ENCODE measurements around the gene EPB41L4A. TPM values are rescaled to one million over a fixed set of nuclear protein-coding genes. Genes with fewer than 3 reads are reported as not detected.
"Not testable (repeated sequence)": the region's sequence is repeated elsewhere in the genome, so short reads cannot be mapped to it uniquely, and the experiment has no call there.

The EPB41L4A gene, protein sequence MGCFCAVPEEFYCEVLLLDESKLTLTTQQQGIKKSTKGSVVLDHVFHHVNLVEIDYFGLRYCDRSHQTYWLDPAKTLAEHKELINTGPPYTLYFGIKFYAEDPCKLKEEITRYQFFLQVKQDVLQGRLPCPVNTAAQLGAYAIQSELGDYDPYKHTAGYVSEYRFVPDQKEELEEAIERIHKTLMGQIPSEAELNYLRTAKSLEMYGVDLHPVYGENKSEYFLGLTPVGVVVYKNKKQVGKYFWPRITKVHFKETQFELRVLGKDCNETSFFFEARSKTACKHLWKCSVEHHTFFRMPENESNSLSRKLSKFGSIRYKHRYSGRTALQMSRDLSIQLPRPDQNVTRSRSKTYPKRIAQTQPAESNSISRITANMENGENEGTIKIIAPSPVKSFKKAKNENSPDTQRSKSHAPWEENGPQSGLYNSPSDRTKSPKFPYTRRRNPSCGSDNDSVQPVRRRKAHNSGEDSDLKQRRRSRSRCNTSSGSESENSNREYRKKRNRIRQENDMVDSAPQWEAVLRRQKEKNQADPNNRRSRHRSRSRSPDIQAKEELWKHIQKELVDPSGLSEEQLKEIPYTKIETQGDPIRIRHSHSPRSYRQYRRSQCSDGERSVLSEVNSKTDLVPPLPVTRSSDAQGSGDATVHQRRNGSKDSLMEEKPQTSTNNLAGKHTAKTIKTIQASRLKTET
- 1 to 10 TPM; 7.7 to 9.9 TPM for total RNA-seq
- 10.8 TPM for polyA plus RNA-seq (2013, experiment 1 of 2)
- polyA plus RNA-seq (2013, experiment 2 of 2) = 10.9 TPM
- long read RNA-seq, experiment 1, partial matches to known transcripts = 0 of 2 reads
- long read RNA-seq, experiment 1, other reads (novel, unspliced or antisense) = 2 of 2 reads
- long read RNA-seq, experiment 2, full-length matches to known transcripts = 4 of 9 reads
- long read RNA-seq, experiment 2, partial matches to known transcripts = 0 of 9 reads
- long read RNA-seq, experiment 2, other reads (novel, unspliced or antisense) = 5 of 9 reads
- long read RNA-seq, experiment 3, full-length matches to known transcripts = 6 of 27 reads
- long read RNA-seq, experiment 3, partial matches to known transcripts = 12 of 27 reads
- long read RNA-seq, experiment 3, other reads (novel, unspliced or antisense) = 9 of 27 reads
- long read RNA-seq, experiment 4, partial matches to known transcripts = 0 of 1 reads
- long read RNA-seq, experiment 4, other reads (novel, unspliced or antisense) = 1 of 1 reads

DNA sequence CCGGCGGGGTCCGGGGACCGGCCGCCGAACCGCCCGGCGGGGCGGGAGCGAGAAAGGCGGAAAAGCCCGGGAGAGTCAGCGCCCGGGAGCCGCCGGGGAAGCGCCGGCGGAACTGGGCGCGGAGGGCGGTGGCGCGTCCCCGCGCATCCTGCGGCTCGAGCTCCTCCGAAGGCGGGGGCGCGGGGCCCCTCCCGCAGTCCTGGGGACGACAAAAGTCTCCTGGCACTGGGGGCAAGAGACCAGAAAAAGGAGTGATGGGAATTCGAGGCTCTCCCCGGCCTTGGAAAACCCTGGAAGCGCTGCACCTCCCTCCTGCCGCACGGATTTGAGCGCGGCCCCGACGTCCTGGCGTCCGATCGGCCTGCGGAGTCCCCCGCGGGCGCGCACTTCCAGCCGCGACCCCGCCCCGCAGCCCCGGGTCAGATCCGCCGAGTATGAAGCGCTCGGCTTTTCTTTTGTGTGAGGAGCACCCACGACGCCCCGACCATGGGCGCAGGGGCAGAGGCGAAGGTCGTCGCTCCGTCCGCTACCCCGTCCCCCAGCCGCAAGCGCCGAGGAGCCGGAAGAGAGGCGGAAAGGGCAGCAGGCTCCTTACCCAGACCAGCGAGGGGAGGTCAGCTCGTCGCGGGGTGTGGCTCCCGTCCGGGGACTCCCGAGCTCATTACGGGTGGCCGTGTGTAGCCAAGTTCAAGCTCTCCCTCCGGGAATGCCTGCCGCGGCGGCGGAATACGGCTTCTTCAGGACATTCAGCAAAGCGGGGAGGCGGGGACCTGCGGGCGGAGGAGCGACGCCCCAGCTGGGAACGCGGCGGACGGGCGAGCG is at the start of gene EPB41L4A:
Gene EPB41L4A (minus strand): TSS at position 114 of the 822 bp plus-strand sequence. CDS start 238 bp downstream, outside the sequence.
- Histone ChIP-seq H3K4me3 (ENCODE audit: low read length) (peak within 1 kb of the TSS; percentile 85), H3K4me1 (ENCODE audit: control insufficient read depth, insufficient read depth, low read length) (peaks cover 16% of the 10 kb centered on the region), H3K36me3 (ENCODE audit: control insufficient read depth, insufficient read depth, low read length) (no peaks in the 10 kb centered on the region), H3K27me3 (ENCODE audit: control insufficient read depth, insufficient read depth, low read length, poor library complexity, severe bottlenecking) (peaks cover 59% of the 10 kb centered on the region), H3K27ac (ENCODE audit: low read depth, low read length) (peak within 1 kb of the TSS; percentile 24), H3K9ac (ENCODE audit: extremely low read depth, low read length, poor library complexity, severe bottlenecking) (peak within 1 kb of the TSS; percentile 16), H3K9me3 (ENCODE audit: control insufficient read depth, low read length) (no peaks in the 10 kb centered on the region)
- H3K36me3 Mint-ChIP-seq (ENCODE audit: low read depth) = no peaks in the 10 kb centered on the region
- peaks cover 26% of the 10 kb centered on the region for H3K4me1 Mint-ChIP-seq
- DNase-seq = peak; percentile 88
- TF ChIP-seq, protein P1, sequence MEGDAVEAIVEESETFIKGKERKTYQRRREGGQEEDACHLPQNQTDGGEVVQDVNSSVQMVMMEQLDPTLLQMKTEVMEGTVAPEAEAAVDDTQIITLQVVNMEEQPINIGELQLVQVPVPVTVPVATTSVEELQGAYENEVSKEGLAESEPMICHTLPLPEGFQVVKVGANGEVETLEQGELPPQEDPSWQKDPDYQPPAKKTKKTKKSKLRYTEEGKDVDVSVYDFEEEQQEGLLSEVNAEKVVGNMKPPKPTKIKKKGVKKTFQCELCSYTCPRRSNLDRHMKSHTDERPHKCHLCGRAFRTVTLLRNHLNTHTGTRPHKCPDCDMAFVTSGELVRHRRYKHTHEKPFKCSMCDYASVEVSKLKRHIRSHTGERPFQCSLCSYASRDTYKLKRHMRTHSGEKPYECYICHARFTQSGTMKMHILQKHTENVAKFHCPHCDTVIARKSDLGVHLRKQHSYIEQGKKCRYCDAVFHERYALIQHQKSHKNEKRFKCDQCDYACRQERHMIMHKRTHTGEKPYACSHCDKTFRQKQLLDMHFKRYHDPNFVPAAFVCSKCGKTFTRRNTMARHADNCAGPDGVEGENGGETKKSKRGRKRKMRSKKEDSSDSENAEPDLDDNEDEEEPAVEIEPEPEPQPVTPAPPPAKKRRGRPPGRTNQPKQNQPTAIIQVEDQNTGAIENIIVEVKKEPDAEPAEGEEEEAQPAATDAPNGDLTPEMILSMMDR (conservative IDR thresholded peaks at IDR 0.05) = no peak
- no peaks in the 10 kb centered on the region for H3K9me3 Mint-ChIP-seq
- no peak within 1 kb of the TSS for H3K27ac Mint-ChIP-seq
- peak within 1 kb of the TSS; percentile 73 for H3K4me3 Mint-ChIP-seq
- WGBS, 2 experiments (ENCODE audit: insufficient coverage in 1 of 2, insufficient read length in 1 of 2) = 0 to 2% methylated on average over 13 to 103 of the region's 103 CpGs
- peaks cover 81% of the 10 kb centered on the region for H3K27me3 Mint-ChIP-seq (ENCODE audit: insufficient read depth)

DNA sequence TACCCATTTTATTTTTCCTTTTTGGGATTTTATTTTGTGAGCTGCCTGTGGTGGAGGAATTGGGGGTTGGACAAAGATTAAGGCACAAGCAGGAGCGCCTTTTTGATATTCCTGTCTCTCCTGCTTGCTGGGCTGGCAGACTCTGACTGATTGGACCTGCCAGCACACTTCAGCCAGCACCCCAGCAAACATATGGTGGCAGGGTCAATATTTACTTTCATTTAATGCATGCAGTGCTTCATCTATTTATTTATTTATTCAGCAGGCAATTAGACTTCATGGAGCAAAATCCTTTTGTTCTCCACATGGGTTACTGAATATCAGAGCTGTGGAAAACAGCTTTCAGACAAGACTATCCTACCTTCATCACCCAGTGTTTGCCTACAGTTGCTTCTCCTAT is 48.4 kb upstream of the EPB41L4A start:
- Histone ChIP-seq H3K4me1 (ENCODE audit: control insufficient read depth, insufficient read depth, low read length) (no peaks in the 10 kb centered on the region), H3K27ac (ENCODE audit: low read depth, low read length) (no peak overlapping the region), H3K9ac (ENCODE audit: extremely low read depth, low read length, poor library complexity, severe bottlenecking) (no peak overlapping the region), H3K27me3 (ENCODE audit: control insufficient read depth, insufficient read depth, low read length, poor library complexity, severe bottlenecking) (no peaks in the 10 kb centered on the region), H3K36me3 (ENCODE audit: control insufficient read depth, insufficient read depth, low read length) (no peaks in the 10 kb centered on the region), H3K9me3 (ENCODE audit: control insufficient read depth, low read length) (no peaks in the 10 kb centered on the region), H3K4me3 (ENCODE audit: low read length) (no peak overlapping the region)
- no peaks in the 10 kb centered on the region for H3K27me3 Mint-ChIP-seq (ENCODE audit: insufficient read depth)
- no peak for DNase-seq
- no peaks in the 10 kb centered on the region for H3K4me1 Mint-ChIP-seq
- H3K9me3 Mint-ChIP-seq = peaks cover 16% of the 10 kb centered on the region
- no peak overlapping the region for H3K27ac Mint-ChIP-seq
- H3K4me3 Mint-ChIP-seq = no peak overlapping the region
- no peaks in the 10 kb centered on the region for H3K36me3 Mint-ChIP-seq (ENCODE audit: low read depth)
- TF ChIP-seq, protein P1 (conservative IDR thresholded peaks at IDR 0.05) = no peak
- WGBS, 2 experiments (ENCODE audit: insufficient coverage in 1 of 2, insufficient read length in 1 of 2) = 92% methylated on average over 1 of the region's 1 CpG; no CpG with 5 or more reads in 1 of the 2 experiments

DNA sequence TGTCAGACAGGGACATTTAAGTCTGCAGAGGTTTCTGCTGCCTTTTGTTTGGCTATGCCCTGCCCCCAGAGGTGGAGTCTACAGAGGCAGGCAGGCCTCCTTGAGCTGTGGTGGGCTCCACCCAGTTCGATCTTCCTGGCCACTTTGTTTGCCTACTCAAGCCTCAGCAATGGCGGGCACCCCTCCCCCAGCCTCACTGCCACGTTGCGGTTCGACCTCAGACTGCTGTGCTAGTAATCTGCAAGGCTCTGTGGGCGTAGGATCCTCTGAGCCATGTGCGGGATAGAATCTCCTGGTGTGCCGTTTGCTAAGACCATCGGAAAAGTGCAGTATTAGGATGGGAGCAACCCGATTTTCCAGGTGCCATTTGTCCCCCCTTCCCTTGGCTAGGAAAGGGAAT is 47.2 kb upstream of the EPB41L4A start:
- H3K36me3 ChIP-seq (ENCODE audit: control insufficient read depth, insufficient read depth, low read length); H3K4me3 Mint-ChIP-seq; H3K27ac Mint-ChIP-seq; H3K27ac ChIP-seq (ENCODE audit: low read depth, low read length); DNase-seq; H3K4me1 ChIP-seq (ENCODE audit: control insufficient read depth, insufficient read depth, low read length); H3K9me3 ChIP-seq (ENCODE audit: control insufficient read depth, low read length); H3K9ac ChIP-seq (ENCODE audit: extremely low read depth, low read length, poor library complexity, severe bottlenecking); H3K4me1 Mint-ChIP-seq; H3K27me3 ChIP-seq (ENCODE audit: control insufficient read depth, insufficient read depth, low read length, poor library complexity, severe bottlenecking); H3K36me3 Mint-ChIP-seq (ENCODE audit: low read depth); H3K27me3 Mint-ChIP-seq (ENCODE audit: insufficient read depth); H3K4me3 ChIP-seq (ENCODE audit: low read length): not testable (repeated sequence)
- peaks cover 20% of the 10 kb centered on the region for H3K9me3 Mint-ChIP-seq
- 91 to 92% methylated on average over 7 to 10 of the region's 10 CpGs for WGBS, 2 experiments (ENCODE audit: insufficient coverage in 1 of 2, insufficient read length in 1 of 2)

DNA sequence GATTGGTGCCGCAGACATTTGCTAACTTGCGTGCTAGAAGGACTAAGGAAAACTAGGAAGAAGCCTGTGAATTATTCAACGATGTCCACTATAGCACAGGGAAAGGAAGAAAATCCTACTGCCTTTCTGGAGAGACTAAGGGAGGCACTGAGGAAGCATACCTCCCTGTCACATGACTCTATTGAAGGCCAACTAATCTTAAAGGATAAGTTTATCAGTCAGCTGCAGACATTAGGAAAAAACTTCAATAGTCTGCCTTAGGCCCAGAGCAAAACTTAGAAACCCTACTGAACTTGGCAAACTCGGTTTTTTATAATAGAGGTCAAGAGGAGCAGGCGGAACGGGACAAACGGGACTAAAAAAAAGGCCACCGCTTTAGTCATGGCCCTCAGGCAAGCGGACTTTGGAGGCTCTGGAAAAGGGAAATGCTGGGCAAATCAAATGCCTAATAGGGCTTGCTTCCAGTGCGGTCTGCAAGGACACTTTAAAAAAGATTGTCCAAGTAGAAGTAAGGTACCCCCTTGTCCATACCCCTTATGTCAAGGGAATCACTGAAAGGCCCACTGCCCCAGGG is 28.2 kb upstream of the EPB41L4A start:
- H3K4me3 Mint-ChIP-seq; H3K27me3 Mint-ChIP-seq (ENCODE audit: insufficient read depth); H3K36me3 Mint-ChIP-seq (ENCODE audit: low read depth); H3K9me3 ChIP-seq (ENCODE audit: control insufficient read depth, low read length); H3K27me3 ChIP-seq (ENCODE audit: control insufficient read depth, insufficient read depth, low read length, poor library complexity, severe bottlenecking); H3K4me1 ChIP-seq (ENCODE audit: control insufficient read depth, insufficient read depth, low read length); H3K27ac ChIP-seq (ENCODE audit: low read depth, low read length); H3K9me3 Mint-ChIP-seq; H3K4me3 ChIP-seq (ENCODE audit: low read length); H3K36me3 ChIP-seq (ENCODE audit: control insufficient read depth, insufficient read depth, low read length); H3K27ac Mint-ChIP-seq; DNase-seq; H3K9ac ChIP-seq (ENCODE audit: extremely low read depth, low read length, poor library complexity, severe bottlenecking): not testable (repeated sequence)
- WGBS, 2 experiments (ENCODE audit: insufficient coverage in 1 of 2, insufficient read length in 1 of 2) = 93 to 97% methylated on average over 8 to 10 of the region's 10 CpGs
- peaks cover 21% of the 10 kb centered on the region for H3K4me1 Mint-ChIP-seq

Measured in endodermal cell (in vitro differentiated cells).